Hepatocyte (in vitro differentiated cells): ENCODE data around the gene TRABD.

ENCODE experiments used
- CTCF ChIP-seq: fragments of 200-600 bp; sonication (generic); IDR thresholded peaks from 2 replicates; pipeline ENCODE4 v1.5.1; 2016; ENCODE audit warnings: antibody characterized with exemption, mild to moderate bottlenecking; ENCODE audit not compliant: poor library complexity
- EZH2 ChIP-seq: fragments of 200-600 bp; sonication (generic); IDR thresholded peaks from 2 replicates; pipeline ENCODE4 v1.6.1; 2016; ENCODE audit warnings: antibody characterized with exemption, mild to moderate bottlenecking, borderline replicate concordance
- EZH2phosphoT487 ChIP-seq: fragments of 200-600 bp; sonication (generic); IDR thresholded peaks from one replicate; pipeline ENCODE4 v1.6.1; 2018; ENCODE audit warnings: antibody characterized with exemption, mild to moderate bottlenecking, low read depth, moderate library complexity; ENCODE audit not compliant: unreplicated experiment, severe bottlenecking

- no peak for TF ChIP-seq CTCF
- TF ChIP-seq EZH2, result no peak
- no peak for TF ChIP-seq EZH2phosphoT487
Observed at GRCh38 chr22:50201191-50202129, 15.7 kb downstream of the TRABD start.
